ENCODE measurements around the gene DSCAM. TPM values are rescaled to one million over a fixed set of nuclear protein-coding genes. Genes with fewer than 3 reads are reported as not detected.

DSCAM gene
- total RNA-seq, 4 donors from 2014 or later, result 0.19 TPM; not detected in 3

DNA sequence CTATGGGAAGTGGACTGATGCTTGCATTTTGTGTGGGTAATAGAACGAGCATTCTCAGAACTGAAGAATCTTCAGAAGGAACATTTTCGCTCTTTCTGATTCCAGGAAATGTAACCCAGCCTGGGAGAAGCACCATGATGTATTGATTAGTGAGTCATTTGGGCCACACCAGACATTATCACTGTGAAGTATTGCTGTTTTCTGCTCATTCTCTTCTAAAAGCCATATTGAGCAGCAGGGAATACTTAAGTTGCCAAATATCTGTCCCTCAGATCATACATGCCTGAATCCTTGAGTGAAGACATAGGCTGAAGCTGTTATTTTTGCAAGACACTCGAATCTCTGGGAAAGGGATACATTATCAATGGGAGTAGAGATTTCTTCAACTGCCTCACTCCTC lies 766.6 kb downstream of the DSCAM start:
- no peak for DNase-seq
- Histone ChIP-seq H3K27ac (no peak overlapping the region), H3K36me3 (no peaks in the 10 kb centered on the region), H3K4me1 (no peaks in the 10 kb centered on the region), H3K4me3 (no peak overlapping the region), H3K27me3 (no peaks in the 10 kb centered on the region), H3K9me3 (no peaks in the 10 kb centered on the region)
- TF ChIP-seq CTCF (IDR thresholded peaks at IDR 0.05) (no peak), POLR2A (IDR thresholded peaks at IDR 0.05) (no peak)

DNA sequence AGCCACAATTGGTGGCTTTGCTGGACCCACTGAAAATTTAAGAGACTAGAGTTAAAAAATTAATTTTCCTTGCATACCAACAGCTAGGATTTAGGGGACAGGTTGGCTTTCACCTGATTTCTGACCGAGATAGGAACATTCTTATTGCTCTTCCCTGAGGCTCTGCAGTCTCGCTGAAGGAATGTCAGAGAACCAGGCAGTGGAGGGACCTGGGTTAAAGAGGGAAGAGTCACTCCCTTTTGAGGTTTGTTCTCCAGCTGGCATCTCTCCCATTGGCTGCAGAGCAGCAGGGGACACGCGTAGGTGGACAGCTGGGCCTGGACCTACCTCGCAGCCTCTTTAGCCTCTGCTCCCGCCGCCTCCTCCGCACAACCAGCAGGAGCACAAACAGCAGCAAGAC lies 772.2 kb downstream of the DSCAM start:
- Histone ChIP-seq H3K4me1 (no peaks in the 10 kb centered on the region), H3K4me3 (no peak overlapping the region), H3K27ac (no peak overlapping the region), H3K9me3 (no peaks in the 10 kb centered on the region), H3K36me3 (no peaks in the 10 kb centered on the region), H3K27me3 (no peaks in the 10 kb centered on the region)
- no peak for TF ChIP-seq CTCF (IDR thresholded peaks at IDR 0.05)
- TF ChIP-seq POLR2A (IDR thresholded peaks at IDR 0.05), result no peak
- no peak for DNase-seq

DNA sequence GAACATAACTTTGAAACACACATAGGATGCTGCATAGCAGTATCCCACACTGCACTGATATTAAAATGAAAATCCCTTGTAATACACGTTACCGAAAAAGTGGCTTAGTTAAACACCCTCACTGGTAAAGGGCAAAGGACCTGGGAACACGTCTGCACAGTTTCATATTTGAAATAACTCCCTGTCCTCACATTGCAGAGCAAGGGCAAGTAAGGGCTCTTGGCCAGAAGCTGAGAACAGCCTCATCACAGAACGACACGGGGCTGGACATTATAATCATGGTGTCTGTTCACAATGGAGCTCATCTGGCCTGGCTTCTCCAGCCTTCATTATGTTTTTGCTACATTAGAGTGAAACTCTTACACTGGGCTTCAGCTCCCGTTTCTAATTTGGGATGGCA lies 772.8 kb downstream of the DSCAM start:
- Histone ChIP-seq H3K27me3 (no peaks in the 10 kb centered on the region), H3K9me3 (no peaks in the 10 kb centered on the region), H3K27ac (no peak overlapping the region), H3K4me3 (no peak overlapping the region), H3K36me3 (no peaks in the 10 kb centered on the region), H3K4me1 (no peaks in the 10 kb centered on the region)
- DNase-seq, result no peak
- TF ChIP-seq CTCF (IDR thresholded peaks at IDR 0.05) (no peak), POLR2A (IDR thresholded peaks at IDR 0.05) (no peak)

DNA sequence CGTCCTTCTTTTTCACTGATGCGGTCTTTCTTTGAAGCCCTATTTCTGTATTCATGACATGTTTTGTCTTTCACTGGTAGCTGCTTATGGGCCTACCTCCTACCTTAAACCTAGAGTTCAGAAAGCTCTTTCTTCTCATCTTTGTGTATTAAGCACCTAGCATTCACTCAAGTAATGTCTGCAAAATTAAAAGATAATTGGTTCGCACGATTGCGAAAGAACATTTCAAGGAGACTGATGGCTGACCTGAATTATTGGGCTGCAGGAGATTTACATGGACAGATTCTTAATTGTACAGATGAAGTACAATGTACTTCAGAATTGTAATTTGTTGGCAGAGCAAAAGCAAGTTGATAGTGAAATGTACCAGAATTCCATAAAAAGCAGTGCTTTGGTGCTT lies 773.3 kb downstream of the DSCAM start:
- Histone ChIP-seq H3K27ac (no peak overlapping the region), H3K27me3 (no peaks in the 10 kb centered on the region)
- TF ChIP-seq POLR2A (IDR thresholded peaks at IDR 0.05) (no peak), CTCF (IDR thresholded peaks at IDR 0.05) (no peak)

DNA sequence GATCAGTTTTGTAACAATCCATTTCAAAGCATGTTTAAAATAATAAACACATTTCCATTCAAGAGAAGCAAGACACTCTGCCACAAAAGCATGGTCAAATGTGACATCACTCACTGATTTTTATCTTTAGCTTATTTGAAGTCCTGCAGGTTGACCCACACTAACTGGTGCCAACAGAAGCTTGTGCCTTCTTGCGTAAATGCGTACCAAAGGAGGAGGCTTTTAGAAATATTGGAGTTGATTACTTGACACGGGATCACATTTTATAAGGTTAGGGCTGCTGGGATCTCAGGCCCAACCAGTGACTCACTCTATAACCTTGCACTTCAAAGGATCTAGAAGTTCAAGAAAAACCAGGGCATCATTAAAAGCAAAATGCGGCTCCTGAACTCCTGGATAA lies 776.1 kb downstream of the DSCAM start:
- Histone ChIP-seq H3K4me1 (no peaks in the 10 kb centered on the region), H3K4me3 (no peak overlapping the region), H3K9me3 (no peaks in the 10 kb centered on the region), H3K27ac (no peak overlapping the region), H3K36me3 (no peaks in the 10 kb centered on the region), H3K27me3 (no peaks in the 10 kb centered on the region)
- DNase-seq, result no peak
- no peak for TF ChIP-seq POLR2A (IDR thresholded peaks at IDR 0.05)
- TF ChIP-seq CTCF (IDR thresholded peaks at IDR 0.05), result no peak

More for the DNA sequence above, 773.3 kb downstream of the DSCAM start:
- Histone ChIP-seq H3K4me3 (no peak overlapping the region), H3K36me3 (no peaks in the 10 kb centered on the region), H3K4me1 (no peaks in the 10 kb centered on the region), H3K9me3 (no peaks in the 10 kb centered on the region)
- DNase-seq, result no peak

DNA sequence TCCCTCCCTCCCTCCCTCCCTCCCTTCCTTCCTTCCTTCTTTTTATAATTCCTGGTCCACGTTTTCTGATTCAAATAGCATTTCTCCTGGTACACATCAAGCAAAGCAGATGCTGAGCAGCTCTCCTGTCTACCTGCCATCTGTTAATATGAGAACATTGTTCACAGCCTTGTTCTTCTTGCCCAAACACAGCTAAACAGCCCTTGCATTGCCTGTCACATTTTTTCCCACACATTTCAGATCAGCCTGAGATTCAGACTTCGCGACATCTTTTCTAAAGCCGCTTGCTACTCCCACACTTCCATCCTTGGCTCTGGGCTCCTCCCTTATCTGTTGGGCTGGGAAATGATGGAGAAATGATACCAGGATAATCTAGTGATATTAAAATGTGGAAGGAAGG lies 779.2 kb downstream of the DSCAM start:
- Histone ChIP-seq H3K9me3 (no peaks in the 10 kb centered on the region), H3K36me3 (no peaks in the 10 kb centered on the region), H3K27ac (no peak overlapping the region), H3K27me3 (no peaks in the 10 kb centered on the region), H3K4me3 (no peak overlapping the region), H3K4me1 (no peaks in the 10 kb centered on the region)
- no peak for DNase-seq
- no peak for TF ChIP-seq CTCF (IDR thresholded peaks at IDR 0.05)
- TF ChIP-seq POLR2A (IDR thresholded peaks at IDR 0.05), result no peak

Measured in Peyer's patch (tissue), 4 donors.